Loucy (cell line): ENCODE data around the gene SLC35A1.

Source experiments
- H2AFZ ChIP-seq: fragments of 200-600 bp; sonication (generic); 2 replicates; pipeline ENCODE4 v1.6.0; 2016; ENCODE audit warnings: antibody characterized with exemption, mild to moderate bottlenecking, low read length, moderate library complexity
- H3F3A ChIP-seq: fragments of 200-600 bp; 2 replicates; pipeline ENCODE4 v1.6.0; 2016; ENCODE audit warnings: antibody characterized with exemption, low read depth, mild to moderate bottlenecking
- H3K27me3 ChIP-seq: fragments of 200-600 bp; sonication (generic); 2 replicates; pipeline ENCODE4 v1.6.1; 2014; ENCODE audit warnings: low read length, mild to moderate bottlenecking; ENCODE audit not compliant: insufficient read depth, poor library complexity, severe bottlenecking
- H3K36me3 ChIP-seq: fragments of 200-600 bp; sonication (generic); 2 replicates; pipeline ENCODE4 v1.6.1; 2016; ENCODE audit warnings: low read length; ENCODE audit not compliant: insufficient read depth
- H3K4me1 ChIP-seq: fragments of 200-600 bp; sonication (generic); 2 replicates; pipeline ENCODE4 v1.5.1; 2014; ENCODE audit warnings: low read length, mild to moderate bottlenecking; ENCODE audit not compliant: insufficient read depth, poor library complexity, severe bottlenecking
- H3K4me2 ChIP-seq: fragments of 200-600 bp; sonication (generic); 2 replicates; pipeline ENCODE4 v1.6.0; 2014; ENCODE audit warnings: antibody characterized with exemption, low read length, low read depth, mild to moderate bottlenecking; ENCODE audit not compliant: poor library complexity, severe bottlenecking
- H3K4me3 ChIP-seq: fragments of 200-600 bp; sonication (generic); 2 replicates; pipeline ENCODE4 v1.5.1; 2014; ENCODE audit warnings: low read length, mild to moderate bottlenecking, mixed read lengths; ENCODE audit not compliant: poor library complexity, severe bottlenecking
- H3K79me2 ChIP-seq: fragments of 200-600 bp; sonication (generic); 2 replicates; pipeline ENCODE4 v1.6.1; 2014; ENCODE audit warnings: low read length; ENCODE audit not compliant: insufficient read depth
- H3K9ac ChIP-seq: fragments of 200-600 bp; sonication (generic); 2 replicates; pipeline ENCODE4 v1.6.0; 2014; ENCODE audit warnings: mild to moderate bottlenecking, low read depth, low read length, moderate library complexity; ENCODE audit not compliant: poor library complexity, severe bottlenecking
- H3K9me2 ChIP-seq: fragments of 200-600 bp; sonication (generic); replicated peaks from 2 replicates; pipeline ENCODE4 v1.6.1; 2016; ENCODE audit warnings: low read depth, low read length, mixed read lengths
- H3K9me3 ChIP-seq: fragments of 200-600 bp; sonication (generic); 2 replicates; pipeline ENCODE4 v1.6.1; 2014; ENCODE audit warnings: mild to moderate bottlenecking, antibody characterized with exemption, low read length, low read depth; ENCODE audit not compliant: insufficient read depth
- H4K20me1 ChIP-seq: fragments of 200-600 bp; sonication (generic); 2 replicates; pipeline ENCODE4 v1.6.0; 2014; ENCODE audit warnings: antibody characterized with exemption, low read length, mild to moderate bottlenecking; ENCODE audit not compliant: insufficient read depth, poor library complexity, severe bottlenecking
- CTCF ChIP-seq: fragments of 200-600 bp; sonication (generic); conservative IDR thresholded peaks from 2 replicates; pipeline ENCODE4 v1.5.1; 2014; ENCODE audit warnings: mild to moderate bottlenecking, antibody characterized with exemption, low read length
- EZH2phosphoT487 ChIP-seq: fragments of 200-600 bp; IDR thresholded peaks from 2 replicates; pipeline ENCODE4 v1.6.1; 2018; ENCODE audit warnings: antibody characterized with exemption, mild to moderate bottlenecking, moderate library complexity, borderline replicate concordance

SLC35A1 gene

GRCh38 chr6:87551799-87552198 lies 79.0 kb downstream of the SLC35A1 start:
- Histone ChIP-seq H3K4me1 (no peaks in the 10 kb centered on the region), H3K4me3 (no peak overlapping the region), H3K4me2 (no peak overlapping the region), H3F3A (no peaks in the 10 kb centered on the region), H3K9me2 (no peaks in the 10 kb centered on the region), H2AFZ (no peak overlapping the region), H3K9ac (no peak overlapping the region), H3K27me3 (no peaks in the 10 kb centered on the region), H3K9me3 (no peaks in the 10 kb centered on the region), H4K20me1 (no peaks in the 10 kb centered on the region), H3K79me2 (no peaks in the 10 kb centered on the region), H3K36me3 (peaks cover 41% of the 10 kb centered on the region; the same call in 1 of the 2 replicates)
- TF ChIP-seq EZH2phosphoT487 (no peak), CTCF (no peak)

GRCh38 chr6:87553159-87553765 lies 80.5 kb downstream of the SLC35A1 start:
- TF ChIP-seq CTCF (no peak), EZH2phosphoT487 (no peak)
- H3K9me3 ChIP-seq = no peaks in the 10 kb centered on the region
- H3K4me1 ChIP-seq = no peaks in the 10 kb centered on the region
- H3K27me3 ChIP-seq = no peaks in the 10 kb centered on the region
- H3K4me2 ChIP-seq = no peak overlapping the region
- H3K9me2 ChIP-seq = no peaks in the 10 kb centered on the region
- H3F3A ChIP-seq = no peaks in the 10 kb centered on the region
- H2AFZ ChIP-seq = no peak overlapping the region
- no peaks in the 10 kb centered on the region for H4K20me1 ChIP-seq
- no peaks in the 10 kb centered on the region for H3K79me2 ChIP-seq
- H3K4me3 ChIP-seq = no peak overlapping the region
- peaks cover 51% of the 10 kb centered on the region; the same call in 1 of the 2 replicates for H3K36me3 ChIP-seq
- H3K9ac ChIP-seq = no peak overlapping the region

- Histone ChIP-seq H3K9ac (no peak overlapping the region), H4K20me1 (no peaks in the 10 kb centered on the region), H3K79me2 (no peaks in the 10 kb centered on the region), H3F3A (no peaks in the 10 kb centered on the region), H3K4me2 (no peak overlapping the region), H3K4me3 (no peak overlapping the region), H2AFZ (no peak overlapping the region), H3K27me3 (no peaks in the 10 kb centered on the region), H3K9me3 (no peaks in the 10 kb centered on the region), H3K36me3 (peaks cover 57% of the 10 kb centered on the region; the same call in 1 of the 2 replicates), H3K4me1 (no peaks in the 10 kb centered on the region), H3K9me2 (no peaks in the 10 kb centered on the region)
- TF ChIP-seq CTCF (no peak), EZH2phosphoT487 (no peak)
Measured at GRCh38 chr6:87555506-87555905, 82.7 kb downstream of the SLC35A1 start.
